IMR-90 (cell line): ENCODE measurements around the gene UMODL1. TPM values are rescaled to one million over a fixed set of nuclear protein-coding genes. Genes with fewer than 3 reads are reported as not detected.

Experiments used
- ATAC-seq: fragments of 200-7000 bp; cut with Tn5 transposase; 2 replicates; pipeline ENCODE4 v1.9.1; 2020; ENCODE audit warnings: low read depth, mild to moderate bottlenecking, moderate library complexity
- BruUV-seq: library from RNA; stranded (reverse); fragments of 400-500 nt; replicated peaks from 2 replicates; lab custom pipeline; 2021; lab: Mats Ljungman, UMichigan
- CTCF ChIA-PET: fragments of 300-600 bp; formaldehyde crosslinking; extraction: SDS; loops from one replicate; lab custom pipeline; 2021; ENCODE audit warnings: antibody characterized with exemption; lab: Yijun Ruan, JAX
- POLR2A ChIA-PET: fragments of 300-600 bp; sonication (Branson Sonifier 250); formaldehyde crosslinking; loops from one replicate; lab custom pipeline; 2022; ENCODE audit warnings: antibody characterized with exemption; ENCODE audit not compliant: unreplicated experiment; lab: Charles Lee
- DNase-seq: peaks from one replicate; pipeline ENCODE4 v3.0.0; 2013
- H2AFZ ChIP-seq: replicated peaks from 2 replicates; pipeline ENCODE3; 2013; ENCODE audit warnings: low read length, mild to moderate bottlenecking; ENCODE audit not compliant: poor library complexity
- H2AK5ac ChIP-seq: 2 replicates; pipeline ENCODE4 v1.6.1; 2013; ENCODE audit warnings: low read depth, low read length, inconsistent platforms
- H2AK9ac ChIP-seq: replicated peaks from 2 replicates; pipeline ENCODE3; 2013; ENCODE audit warnings: mild to moderate bottlenecking, low read depth, low read length, moderate library complexity; ENCODE audit not compliant: poor library complexity
- H2BK120ac ChIP-seq: 2 replicates; pipeline ENCODE4 v1.6.1; 2013; ENCODE audit warnings: low read depth, low read length, inconsistent platforms
- H2BK15ac ChIP-seq: 3 replicates; pipeline ENCODE4 v1.6.1; 2013; ENCODE audit warnings: low read depth, low read length, inconsistent platforms
- H2BK20ac ChIP-seq: 2 replicates; pipeline ENCODE4 v1.6.1; 2013; ENCODE audit warnings: low read depth, mild to moderate bottlenecking, inconsistent platforms, low read length, moderate library complexity
- H2BK5ac ChIP-seq: 2 replicates; pipeline ENCODE4 v1.6.1; 2013; ENCODE audit warnings: mild to moderate bottlenecking, low read depth, low read length, inconsistent platforms; ENCODE audit not compliant: poor library complexity, severe bottlenecking
- H3K14ac ChIP-seq: replicated peaks from 2 replicates; pipeline ENCODE4 v1.6.1; 2013; ENCODE audit warnings: low read depth, low read length, inconsistent platforms
- H3K18ac ChIP-seq: 2 replicates; pipeline ENCODE4 v1.6.1; 2013; ENCODE audit warnings: low read depth, low read length, control low read depth
- H3K23ac ChIP-seq: 2 replicates; pipeline ENCODE4 v1.6.1; 2013; ENCODE audit warnings: low read depth, low read length, inconsistent platforms
- H3K27ac ChIP-seq: 2 replicates; pipeline ENCODE4 v1.5.1; 2013; ENCODE audit warnings: mild to moderate bottlenecking, control low read depth, low read length; ENCODE audit not compliant: insufficient read depth
- H3K27me3 ChIP-seq: 2 replicates; pipeline ENCODE4 v1.6.1; 2013; ENCODE audit warnings: low read length; ENCODE audit not compliant: control insufficient read depth, insufficient read depth
- H3K36me3 ChIP-seq: 2 replicates; pipeline ENCODE4 v1.6.1; 2013; ENCODE audit warnings: low read length, mixed read lengths; ENCODE audit not compliant: control insufficient read depth, insufficient read depth
- H3K4ac ChIP-seq: 2 replicates; pipeline ENCODE4 v1.6.1; 2013; ENCODE audit warnings: low read depth, low read length, inconsistent platforms
- H3K4me1 ChIP-seq: 2 replicates; pipeline ENCODE4 v1.6.1; 2013; ENCODE audit warnings: low read length, mixed read lengths; ENCODE audit not compliant: control insufficient read depth, insufficient read depth
- H3K4me2 ChIP-seq: 2 replicates; pipeline ENCODE4 v1.6.1; 2013; ENCODE audit warnings: low read depth, mild to moderate bottlenecking, control low read depth, low read length, moderate library complexity
- H3K4me3 ChIP-seq: 2 replicates; pipeline ENCODE4 v1.5.1; 2013; ENCODE audit warnings: low read depth, mild to moderate bottlenecking, control low read depth, low read length, moderate library complexity; ENCODE audit not compliant: insufficient read depth
- H3K56ac ChIP-seq: 2 replicates; pipeline ENCODE4 v1.6.1; 2013; ENCODE audit warnings: low read length, inconsistent platforms; ENCODE audit not compliant: insufficient read depth; ENCODE audit errors: extremely low read depth
- H3K79me1 ChIP-seq, 2 experiments: 2 replicates each; pipeline ENCODE4 v1.6.1; 2013; ENCODE audit warnings: low read length in 2 of 2, inconsistent platforms in 1 of 2, low read depth in 1 of 2
- H3K9ac ChIP-seq: 2 replicates; pipeline ENCODE4 v1.6.1; 2013; ENCODE audit warnings: low read depth, low read length, control low read depth
- H3K9me1 ChIP-seq: 2 replicates; pipeline ENCODE4 v1.6.1; 2013; ENCODE audit warnings: low read length, inconsistent platforms; ENCODE audit not compliant: insufficient read depth
- H3K9me3 ChIP-seq: 2 replicates; pipeline ENCODE4 v1.6.1; 2013; ENCODE audit warnings: low read length; ENCODE audit not compliant: control insufficient read depth, insufficient read depth
- H4K20me1 ChIP-seq: 2 replicates; pipeline ENCODE4 v1.6.1; 2013; ENCODE audit warnings: low read length, inconsistent platforms; ENCODE audit not compliant: insufficient read depth
- H4K5ac ChIP-seq: 2 replicates; pipeline ENCODE4 v1.6.1; 2013; ENCODE audit warnings: mild to moderate bottlenecking, low read depth, low read length, control low read depth
- H4K8ac ChIP-seq, 2 experiments: 2 replicates each; pipeline ENCODE4 v1.6.1; 2013; ENCODE audit warnings: low read depth in 2 of 2, low read length in 2 of 2, control low read depth in 1 of 2, inconsistent platforms in 1 of 2
- H4K91ac ChIP-seq: 2 replicates; pipeline ENCODE4 v1.6.1; 2013; ENCODE audit warnings: low read depth, low read length, inconsistent platforms; ENCODE audit not compliant: insufficient read depth
- CHD1 ChIP-seq: IDR thresholded peaks from 2 replicates; pipeline ENCODE4 v1.6.1; 2012; ENCODE audit warnings: low read depth, low read length, improper control_type of control experiment
- FOS ChIP-seq: fragments of 150-350 bp; IDR thresholded peaks from 2 replicates; pipeline ENCODE4 v1.6.1; 2016; ENCODE audit warnings: low read depth, low read length
- RCOR1 ChIP-seq: IDR thresholded peaks from 2 replicates; pipeline ENCODE4 v1.6.1; 2012; ENCODE audit warnings: mild to moderate bottlenecking, low read length, improper control_type of control experiment; ENCODE audit not compliant: insufficient replicate concordance
- RFX5 ChIP-seq: IDR thresholded peaks from 2 replicates; pipeline ENCODE4 v1.8.0; 2012; ENCODE audit warnings: low read depth, mild to moderate bottlenecking, low read length, moderate library complexity
- SMC3 ChIP-seq: fragments of 150-350 bp; IDR thresholded peaks from 2 replicates; pipeline ENCODE4 v1.6.1; 2016; ENCODE audit warnings: low read depth, mild to moderate bottlenecking, antibody characterized with exemption, low read length, moderate library complexity
- WGBS, 2 experiments: methylation state at CpG; one replicate each; pipeline versions ENCODE4 v1.1.5 to v1.1.7; 2013; ENCODE audit warnings: missing lambda C conversion rate in 2 of 2; ENCODE audit not compliant: insufficient read length in 1 of 2; ENCODE audit errors: extremely low coverage in 2 of 2; 5-methylcytosine and 5-hydroxymethylcytosine counted together
- dilution Hi-C: fragments of 300-500 bp; cut with HindIII; formaldehyde crosslinking; loops from one replicate; pipeline ENCODE4 v1.14.3; 2018; ENCODE audit warnings: low sequenced_read_pairs; ENCODE audit not compliant: unreplicated experiment
- in situ Hi-C: fragments of 300-500 bp; cut with MboI; formaldehyde crosslinking; loops from 3 replicates; pipeline ENCODE4 v1.14.3; 2019; ENCODE audit warnings: low sequenced_read_pairs, inconsistent platforms, mixed read lengths
- intact Hi-C: fragments of 100-400 bp; cut with micrococcal nuclease; formaldehyde crosslinking; loops from 2 replicates; pipeline ENCODE4 v1.10.0; 2022
- polyA plus RNA-seq, 3 experiments: library from polyadenylated mRNA; depleted of rRNA; stranded (reverse); fragments of >200 nt; gene quantifications; 2 replicates each; pipeline ENCODE4 v1.2.3, GENCODE V29; 2012; ENCODE audit warnings: low replicate concordance in 1 of 3
- total RNA-seq: library from RNA; depleted of rRNA; stranded (reverse); fragments of >200 nt; gene quantifications from 2 replicates; pipeline ENCODE4 v1.2.3, GENCODE V29; 2012

The UMODL1 gene
- total and polyA plus RNA-seq, 2 of the 4 experiments (the other 2 are of a cell fraction): 0.02 TPM; not detected in 1

- no peaks in the 10 kb centered on the region for H3K9me1 ChIP-seq
- H3K79me1 ChIP-seq: no peaks in the 10 kb centered on the region
- H4K91ac ChIP-seq: no peak overlapping the region
- H3K23ac ChIP-seq: no peak overlapping the region
- H3K56ac ChIP-seq: no peak overlapping the region
- WGBS, 2 experiments: 53% methylated on average over 3 of the region's 11 CpGs; no CpG with 5 or more reads in 1 of the 2 experiments
- dilution Hi-C loops: no loop called here
- no peak overlapping the region for H3K9ac ChIP-seq
- no peak overlapping the region for H2BK20ac ChIP-seq
- no peak overlapping the region for H3K18ac ChIP-seq
- H3K14ac ChIP-seq: no peak overlapping the region
- no peak overlapping the region for H3K4me3 ChIP-seq
- ChIA-PET CTCF (no interaction called here), POLR2A (no interaction called here)
- intact Hi-C loops: loop anchor here (5.0 kb wide), 1 partner anchor 98 kb away; no protein-coding TSS in a partner anchor
- DNase-seq: no peak
- no peak for ATAC-seq
- H3K36me3 ChIP-seq: no peaks in the 10 kb centered on the region
- H4K5ac ChIP-seq: no peak overlapping the region
- no peak overlapping the region for H2AK9ac ChIP-seq
- no peak overlapping the region for H2AFZ ChIP-seq
- H3K9me3 ChIP-seq: no peaks in the 10 kb centered on the region
- no peaks in the 10 kb centered on the region for H4K20me1 ChIP-seq
- in situ Hi-C loops: loop anchor here (25.0 kb wide), 1 partner anchor 678 kb away; no protein-coding TSS in a partner anchor
- H2AK5ac ChIP-seq: no peak overlapping the region
- no peak overlapping the region for H4K8ac ChIP-seq
- H3K4ac ChIP-seq: no peak overlapping the region
- no peak overlapping the region for H3K4me2 ChIP-seq
- H2BK120ac ChIP-seq: no peak overlapping the region
- no peak overlapping the region for H2BK15ac ChIP-seq
- no peak overlapping the region for H2BK5ac ChIP-seq
- no TSS peak for BruUV-seq
- TF ChIP-seq RFX5 (no peak), FOS (no peak), CHD1 (no peak), SMC3 (no peak), RCOR1 (no peak)
- H3K27ac ChIP-seq: no peak overlapping the region
- H3K4me1 ChIP-seq: no peaks in the 10 kb centered on the region
- H3K27me3 ChIP-seq: peaks cover 31% of the 10 kb centered on the region
Measured at GRCh38 chr21:42159560-42160110, 88.5 kb downstream of the UMODL1 start.
